Vagina (tissue), 2 donors: ENCODE results near the gene PTPRG.

Source experiments
- CTCF ChIP-seq, 3 experiments: fragments of 450-650 bp in 2 of 3; fragments of 200-600 bp in 1 of 3; sonication (generic) in 1 of 3; IDR thresholded peaks; one replicate each; pipeline ENCODE4 v1.5.1; 2017 to 2019; ENCODE audit warnings: antibody characterized with exemption in 3 of 3, mild to moderate bottlenecking in 2 of 3, moderate library complexity in 2 of 3
- POLR2A ChIP-seq, 2 donors: fragments of 450-650 bp; IDR thresholded peaks; one replicate each; pipeline ENCODE4 v1.6.1; 2017; ENCODE audit warnings: antibody characterized with exemption in 2 of 2, mild to moderate bottlenecking in 2 of 2, moderate library complexity in 2 of 2
- POLR2AphosphoS5 ChIP-seq, 2 donors: sonication (generic); formaldehyde crosslinking; IDR thresholded peaks; one replicate each; pipeline ENCODE4 v1.9.0; 2017; ENCODE audit warnings: antibody characterized with exemption in 2 of 2, mild to moderate bottlenecking in 2 of 2, low read depth in 1 of 2; ENCODE audit not compliant: insufficient read depth in 1 of 2

GRCh38 chr3:61702453-61702852 lies 141.1 kb downstream of the PTPRG start:
- no peak for TF ChIP-seq POLR2AphosphoS5 (IDR thresholded peaks at IDR 0.05; ENCODE audit: insufficient read depth in 1 of 2, low read depth in 1 of 2)
- no peak for TF ChIP-seq CTCF (IDR thresholded peaks at IDR 0.05)
- no peak for TF ChIP-seq POLR2A (IDR thresholded peaks at IDR 0.05)
